ENCODE results near the gene ADCY7.

Gene ADCY7

GRCh38 chr16:50296807-50297206 lies 30.5 kb downstream of the ADCY7 start:
- DNase-seq (ENCODE audit: low read depth in 4 of 4, low spot score in 1 of 4): no peak

GRCh38 chr16:50297301-50298074 lies 31.1 kb downstream of the ADCY7 start:
- DNase-seq (ENCODE audit: low read depth in 4 of 4, low spot score in 1 of 4): no peak

- no peak for DNase-seq (ENCODE audit: low read depth in 4 of 4, low spot score in 1 of 4)
These were observed 31.7 kb downstream of the ADCY7 start for GRCh38 chr16:50298075-50298460.

GRCh38 chr16:50298591-50299507 lies 32.5 kb downstream of the ADCY7 start:
- DNase-seq (ENCODE audit: low read depth in 4 of 4, low spot score in 1 of 4): no peak

GRCh38 chr16:50299508-50300105 lies 33.3 kb downstream of the ADCY7 start:
- no peak for DNase-seq (ENCODE audit: low read depth in 4 of 4, low spot score in 1 of 4)

GRCh38 chr16:50300942-50301625 lies 34.7 kb downstream of the ADCY7 start:
- no peak for DNase-seq (ENCODE audit: low read depth in 4 of 4, low spot score in 1 of 4)

- no peak for DNase-seq (ENCODE audit: low read depth in 4 of 4, low spot score in 1 of 4)
These were observed 35.5 kb downstream of the ADCY7 start for GRCh38 chr16:50301626-50302471.

GRCh38 chr16:50302472-50303005 lies 36.2 kb downstream of the ADCY7 start:
- no peak for DNase-seq (ENCODE audit: low read depth in 4 of 4, low spot score in 1 of 4)

- DNase-seq (ENCODE audit: low read depth in 4 of 4, low spot score in 1 of 4): no peak
These were observed 36.8 kb downstream of the ADCY7 start for GRCh38 chr16:50303041-50303604.

- no peak for DNase-seq (ENCODE audit: low read depth in 4 of 4, low spot score in 1 of 4)
These were observed 37.5 kb downstream of the ADCY7 start for GRCh38 chr16:50303605-50304466.

GRCh38 chr16:50304467-50305440 lies 38.4 kb downstream of the ADCY7 start:
- DNase-seq (ENCODE audit: low read depth in 4 of 4, low spot score in 1 of 4): no peak

- DNase-seq (ENCODE audit: low read depth in 4 of 4, low spot score in 1 of 4): no peak
These were observed 39.2 kb downstream of the ADCY7 start for GRCh38 chr16:50305441-50306061.

GRCh38 chr16:50306287-50306686 lies 39.9 kb downstream of the ADCY7 start:
- DNase-seq (ENCODE audit: low read depth in 4 of 4, low spot score in 1 of 4): no peak

GRCh38 chr16:50308237-50308965 lies 42.0 kb downstream of the ADCY7 start:
- DNase-seq (ENCODE audit: low read depth in 4 of 4, low spot score in 1 of 4): no peak

- no peak for DNase-seq (ENCODE audit: low read depth in 4 of 4, low spot score in 1 of 4)
These were observed 42.8 kb downstream of the ADCY7 start for GRCh38 chr16:50309156-50309526.

- DNase-seq (ENCODE audit: low read depth in 4 of 4, low spot score in 1 of 4): no peak
These were observed 43.4 kb downstream of the ADCY7 start for GRCh38 chr16:50309527-50310307.

Measured in stimulated activated CD4-positive, alpha-beta T cell treated with anti-CD3 and anti-CD28 coated beads, Interleukin-1b, Interleukin-23, amount 100 ng/mL, for 24 hours (primary cell).